ENCODE measurements around the gene VTI1A.

- TF ChIP-seq CTCF (IDR thresholded peaks at IDR 0.05): no peak
- no peak for TF ChIP-seq POLR2A (IDR thresholded peaks at IDR 0.05)
These were observed 264.4 kb downstream of the VTI1A start for GRCh38 chr10:112711366-112711765.

All from esophagus squamous epithelium (tissue), 4 donors.